Measurements from ENCODE around the gene TMEM175.

- no peak for TF ChIP-seq PATZ1 (CRISPR knock-in tag; IDR thresholded peaks at IDR 0.05; ENCODE audit: borderline replicate concordance)
- TF ChIP-seq ZFP30 (CRISPR knock-in tag; IDR thresholded peaks at IDR 0.05), result no peak
- TF ChIP-seq TSHZ2 (CRISPR knock-in tag; IDR thresholded peaks at IDR 0.05), result no peak
- TF ChIP-seq ZNF8 (CRISPR knock-in tag; IDR thresholded peaks at IDR 0.05), result no peak
- TF ChIP-seq ISL1 (CRISPR knock-in tag; IDR thresholded peaks at IDR 0.05), result no peak
- no peak for TF ChIP-seq CSDC2 (CRISPR knock-in tag; IDR thresholded peaks at IDR 0.05)
- TF ChIP-seq RARB (CRISPR knock-in tag; IDR thresholded peaks at IDR 0.05), result no peak
Observed at GRCh38 chr4:957231-957580, 24.9 kb downstream of the TMEM175 start.

Measured in SK-N-SH treated with all-trans-retinoic acid at 6 μM for 48 hours (cell line).